HEK293 (cell line): ENCODE results near the gene FOXK2.

Experiments used
- CTCF ChIP-seq: fragments of 450-650 bp; formaldehyde crosslinking; IDR thresholded peaks from 2 replicates; pipeline ENCODE4 v1.5.1; 2016; ENCODE audit warnings: missing biosample characterization, missing genetic modification characterization
- KLF16 ChIP-seq: fragments of 450-650 bp; formaldehyde crosslinking; IDR thresholded peaks from 2 replicates; pipeline ENCODE4 v1.5.1; 2017; ENCODE audit warnings: missing biosample characterization, missing genetic modification characterization
- ZNF677 ChIP-seq: fragments of 450-650 bp; IDR thresholded peaks from 2 replicates; pipeline ENCODE4 v1.5.0; 2018; ENCODE audit warnings: missing biosample characterization, mild to moderate bottlenecking, missing genetic modification characterization, moderate library complexity
- TF ChIP-seq, protein P1 (sequence below): fragments of 450-650 bp; formaldehyde crosslinking; IDR thresholded peaks from 2 replicates; pipeline ENCODE4 v1.5.1; 2016; ENCODE audit warnings: missing biosample characterization, missing genetic modification characterization
- TF ChIP-seq, protein P2 (sequence below): sonication (generic); formaldehyde crosslinking; IDR thresholded peaks from 2 replicates; pipeline ENCODE4 v1.8.1; 2022; ENCODE audit warnings: mild to moderate bottlenecking, moderate library complexity, missing genetic modification reagents

- TF ChIP-seq, protein P1, sequence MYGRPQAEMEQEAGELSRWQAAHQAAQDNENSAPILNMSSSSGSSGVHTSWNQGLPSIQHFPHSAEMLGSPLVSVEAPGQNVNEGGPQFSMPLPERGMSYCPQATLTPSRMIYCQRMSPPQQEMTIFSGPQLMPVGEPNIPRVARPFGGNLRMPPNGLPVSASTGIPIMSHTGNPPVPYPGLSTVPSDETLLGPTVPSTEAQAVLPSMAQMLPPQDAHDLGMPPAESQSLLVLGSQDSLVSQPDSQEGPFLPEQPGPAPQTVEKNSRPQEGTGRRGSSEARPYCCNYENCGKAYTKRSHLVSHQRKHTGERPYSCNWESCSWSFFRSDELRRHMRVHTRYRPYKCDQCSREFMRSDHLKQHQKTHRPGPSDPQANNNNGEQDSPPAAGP (tag by site-specific recombination), result no peak
- no peak for TF ChIP-seq KLF16 (tag by site-specific recombination)
- no peak for TF ChIP-seq CTCF (tag by site-specific recombination)
- TF ChIP-seq, protein P2, sequence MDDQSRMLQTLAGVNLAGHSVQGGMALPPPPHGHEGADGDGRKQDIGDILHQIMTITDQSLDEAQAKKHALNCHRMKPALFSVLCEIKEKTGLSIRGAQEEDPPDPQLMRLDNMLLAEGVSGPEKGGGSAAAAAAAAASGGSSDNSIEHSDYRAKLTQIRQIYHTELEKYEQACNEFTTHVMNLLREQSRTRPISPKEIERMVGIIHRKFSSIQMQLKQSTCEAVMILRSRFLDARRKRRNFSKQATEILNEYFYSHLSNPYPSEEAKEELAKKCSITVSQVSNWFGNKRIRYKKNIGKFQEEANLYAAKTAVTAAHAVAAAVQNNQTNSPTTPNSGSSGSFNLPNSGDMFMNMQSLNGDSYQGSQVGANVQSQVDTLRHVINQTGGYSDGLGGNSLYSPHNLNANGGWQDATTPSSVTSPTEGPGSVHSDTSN (CRISPR knock-in tag), result no peak
- TF ChIP-seq ZNF677 (tag by site-specific recombination), result no peak
Observed at GRCh38 chr17:82547981-82548380, 28.4 kb downstream of the FOXK2 start.
